ENCODE data around the gene ECE2. TPM values are rescaled to one million over a fixed set of nuclear protein-coding genes. Genes with fewer than 3 reads are reported as not detected.

Gene ECE2
- total RNA-seq, 1 experiment from 2014 or later: not detected

GRCh38 chr3:184314363-184314699 is 38.5 kb downstream of the ECE2 start, which contains the start of gene EIF4G1:
TSS of gene EIF4G1 (plus strand) at chr3:184314606. CDS start at chr3:184315797, 1,191 bp downstream.
- peak; percentile 80 for DNase-seq (ENCODE audit: low spot score)

GRCh38 chr3:184314700-184315542 is 39.1 kb downstream of the ECE2 start:
- DNase-seq (ENCODE audit: low spot score): no peak

GRCh38 chr3:184315543-184315867 is 39.7 kb downstream of the ECE2 start:
- no peak for DNase-seq (ENCODE audit: low spot score)

- DNase-seq (ENCODE audit: low spot score): no peak
Observed at GRCh38 chr3:184315871-184316661, 40.2 kb downstream of the ECE2 start.

- no peak for DNase-seq (ENCODE audit: low spot score)
Observed at GRCh38 chr3:184316792-184317191, 41.0 kb downstream of the ECE2 start.

GRCh38 chr3:184317201-184317600 is 41.4 kb downstream of the ECE2 start:
- no peak for DNase-seq (ENCODE audit: low spot score)

GRCh38 chr3:184320104-184320445 is 44.3 kb downstream of the ECE2 start:
- DNase-seq (ENCODE audit: low spot score): peak; percentile 97

GRCh38 chr3:184321666-184322065 is 45.8 kb downstream of the ECE2 start:
- no peak for DNase-seq (ENCODE audit: low spot score)

- DNase-seq (ENCODE audit: low spot score): no peak
Observed at GRCh38 chr3:184322731-184323487, 47.1 kb downstream of the ECE2 start.

GRCh38 chr3:184323696-184324095 is 47.9 kb downstream of the ECE2 start:
- DNase-seq (ENCODE audit: low spot score): no peak

GRCh38 chr3:184325269-184325668 is 49.4 kb downstream of the ECE2 start:
- DNase-seq (ENCODE audit: low spot score): no peak

GRCh38 chr3:184325715-184326369 is 50.0 kb downstream of the ECE2 start:
- DNase-seq (ENCODE audit: low spot score): no peak

- no peak for DNase-seq (ENCODE audit: low spot score)
Observed at GRCh38 chr3:184327171-184327570, 51.3 kb downstream of the ECE2 start.

GRCh38 chr3:184328516-184328915 is 52.7 kb downstream of the ECE2 start:
- DNase-seq (ENCODE audit: low spot score): no peak

GRCh38 chr3:184332370-184333090 is 56.7 kb downstream of the ECE2 start:
- DNase-seq (ENCODE audit: low spot score): peak; percentile 92

GRCh38 chr3:184333190-184333589 is 57.4 kb downstream of the ECE2 start:
- DNase-seq (ENCODE audit: low spot score): no peak

GRCh38 chr3:184333700-184334099 is 57.9 kb downstream of the ECE2 start:
- DNase-seq (ENCODE audit: low spot score): no peak

GRCh38 chr3:184334470-184335158 is 58.8 kb downstream of the ECE2 start:
- peak; percentile 95 for DNase-seq (ENCODE audit: low spot score)

- no peak for DNase-seq (ENCODE audit: low spot score)
Observed at GRCh38 chr3:184335291-184335660, 59.5 kb downstream of the ECE2 start.

GRCh38 chr3:184335661-184336546 is 60.1 kb downstream of the ECE2 start:
- no peak for DNase-seq (ENCODE audit: low spot score)

Data from A172 (cell line).